HG03139 (cell line): ENCODE measurements around the gene PLCD3.

Source experiments
- ATAC-seq: cut with Tn5 transposase; IDR thresholded peaks from one replicate; pipeline ENCODE4 v1.9.1; 2021; ENCODE audit not compliant: unreplicated experiment

The PLCD3 gene, protein sequence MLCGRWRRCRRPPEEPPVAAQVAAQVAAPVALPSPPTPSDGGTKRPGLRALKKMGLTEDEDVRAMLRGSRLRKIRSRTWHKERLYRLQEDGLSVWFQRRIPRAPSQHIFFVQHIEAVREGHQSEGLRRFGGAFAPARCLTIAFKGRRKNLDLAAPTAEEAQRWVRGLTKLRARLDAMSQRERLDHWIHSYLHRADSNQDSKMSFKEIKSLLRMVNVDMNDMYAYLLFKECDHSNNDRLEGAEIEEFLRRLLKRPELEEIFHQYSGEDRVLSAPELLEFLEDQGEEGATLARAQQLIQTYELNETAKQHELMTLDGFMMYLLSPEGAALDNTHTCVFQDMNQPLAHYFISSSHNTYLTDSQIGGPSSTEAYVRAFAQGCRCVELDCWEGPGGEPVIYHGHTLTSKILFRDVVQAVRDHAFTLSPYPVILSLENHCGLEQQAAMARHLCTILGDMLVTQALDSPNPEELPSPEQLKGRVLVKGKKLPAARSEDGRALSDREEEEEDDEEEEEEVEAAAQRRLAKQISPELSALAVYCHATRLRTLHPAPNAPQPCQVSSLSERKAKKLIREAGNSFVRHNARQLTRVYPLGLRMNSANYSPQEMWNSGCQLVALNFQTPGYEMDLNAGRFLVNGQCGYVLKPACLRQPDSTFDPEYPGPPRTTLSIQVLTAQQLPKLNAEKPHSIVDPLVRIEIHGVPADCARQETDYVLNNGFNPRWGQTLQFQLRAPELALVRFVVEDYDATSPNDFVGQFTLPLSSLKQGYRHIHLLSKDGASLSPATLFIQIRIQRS

DNA sequence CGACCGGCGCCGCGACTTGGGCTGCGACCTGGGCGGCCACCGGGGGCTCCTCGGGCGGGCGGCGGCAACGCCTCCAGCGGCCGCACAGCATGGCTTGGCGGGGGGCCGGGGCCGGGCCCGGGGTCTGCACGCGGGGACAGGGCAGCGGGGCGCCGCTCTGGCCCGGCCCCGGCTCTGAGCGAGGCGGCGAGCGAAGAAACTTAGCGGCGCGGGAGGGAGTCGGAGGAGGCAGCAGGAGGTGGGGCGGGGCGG, at the start of gene PLCD3:
Gene PLCD3, minus strand, starts transcription at position 196 of the 252 bp plus-strand sequence. Its CDS starts 105 bp downstream, at position 91.
- ATAC-seq: no peak

DNA sequence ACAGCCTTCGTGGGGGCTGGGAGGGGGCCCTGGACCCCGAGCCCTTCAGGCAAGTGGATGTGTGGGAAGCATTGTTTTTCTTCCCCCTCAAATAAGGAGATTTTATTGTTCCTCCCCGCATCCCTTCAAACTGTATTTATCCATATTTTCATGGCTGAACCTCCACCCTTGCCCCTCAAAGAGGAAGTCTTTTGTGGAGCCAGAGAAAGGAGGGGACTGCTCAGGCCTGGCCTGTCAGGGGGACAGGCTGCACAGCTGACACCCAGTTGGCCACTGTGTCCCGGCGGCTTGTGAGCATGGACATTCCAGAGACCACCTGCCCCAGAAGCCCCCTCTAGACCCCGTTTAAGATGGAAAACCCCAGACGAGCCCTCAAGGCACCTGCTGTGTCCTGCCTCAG, 45.2 kb upstream of the PLCD3 start:
- no peak for ATAC-seq

DNA sequence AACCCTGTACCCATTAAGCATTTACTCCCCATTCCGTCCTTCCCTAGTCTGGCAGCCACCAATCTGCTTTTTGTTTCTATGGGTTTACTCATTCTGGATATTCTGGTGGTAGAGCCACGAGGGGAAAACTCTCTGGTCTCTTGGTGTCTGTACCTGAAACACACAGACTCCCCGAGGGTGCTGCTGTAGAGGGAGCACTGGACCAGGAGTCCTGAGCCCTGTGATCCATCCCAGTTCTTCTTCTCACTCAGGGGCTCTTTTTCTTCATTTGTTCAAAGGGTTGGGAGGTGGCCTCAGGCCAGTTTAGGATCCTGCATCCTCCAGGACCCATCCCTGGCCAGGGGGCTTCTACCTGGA, 43.4 kb upstream of the PLCD3 start:
- ATAC-seq: no peak

DNA sequence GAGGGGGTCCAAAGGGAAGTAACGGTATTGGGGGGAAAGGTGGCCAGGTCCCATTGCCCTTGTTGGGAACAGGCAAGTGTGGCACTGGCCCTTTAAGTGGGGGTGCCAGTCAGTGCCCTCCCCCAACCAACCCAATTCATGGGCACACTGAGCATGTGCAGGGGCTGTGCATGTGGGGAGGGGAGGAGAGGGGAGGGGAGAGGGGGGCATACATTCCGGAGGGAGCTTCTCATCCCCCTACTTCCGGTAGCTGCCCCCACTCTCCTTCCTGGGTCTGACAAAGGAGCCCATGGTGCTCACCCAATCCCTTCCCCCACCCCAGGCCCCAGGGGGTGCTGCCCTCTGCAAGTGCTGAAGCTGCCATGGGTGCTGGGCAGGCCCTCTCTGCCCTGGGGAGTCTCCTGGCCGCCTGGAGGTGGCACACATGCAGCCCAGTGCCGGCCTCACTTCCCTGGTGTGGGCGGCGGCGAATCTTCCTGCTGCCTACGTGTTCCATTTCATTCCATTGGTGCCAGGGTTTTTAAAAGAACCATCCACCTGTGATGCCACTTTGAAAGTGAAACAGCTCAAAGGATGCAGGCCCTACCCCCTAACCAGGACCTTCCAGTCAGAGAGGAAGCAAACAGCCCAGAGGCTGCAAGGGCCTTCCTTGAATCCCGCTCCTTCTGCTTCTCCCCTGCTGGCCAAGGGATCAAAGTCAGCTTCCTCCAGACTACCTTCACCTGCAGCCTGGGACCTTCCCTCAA, 40.4 kb upstream of the PLCD3 start:
- no peak for ATAC-seq

DNA sequence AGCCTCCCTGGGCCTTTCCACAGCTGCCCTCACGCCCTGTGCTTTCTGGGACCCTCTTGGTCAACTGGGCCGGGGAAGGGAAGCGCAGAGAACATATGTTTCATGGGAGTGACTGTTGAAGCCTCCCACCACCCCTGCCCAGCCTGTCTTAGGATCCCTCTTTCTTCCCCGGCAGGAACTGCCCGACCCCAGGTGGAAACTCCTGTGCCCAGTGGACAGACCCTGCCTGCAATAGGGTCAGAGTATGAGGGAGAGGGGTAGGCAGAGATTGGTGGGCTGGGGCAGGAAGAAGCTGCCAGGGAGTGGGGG, 39.9 kb upstream of the PLCD3 start:
- ATAC-seq: no peak

DNA sequence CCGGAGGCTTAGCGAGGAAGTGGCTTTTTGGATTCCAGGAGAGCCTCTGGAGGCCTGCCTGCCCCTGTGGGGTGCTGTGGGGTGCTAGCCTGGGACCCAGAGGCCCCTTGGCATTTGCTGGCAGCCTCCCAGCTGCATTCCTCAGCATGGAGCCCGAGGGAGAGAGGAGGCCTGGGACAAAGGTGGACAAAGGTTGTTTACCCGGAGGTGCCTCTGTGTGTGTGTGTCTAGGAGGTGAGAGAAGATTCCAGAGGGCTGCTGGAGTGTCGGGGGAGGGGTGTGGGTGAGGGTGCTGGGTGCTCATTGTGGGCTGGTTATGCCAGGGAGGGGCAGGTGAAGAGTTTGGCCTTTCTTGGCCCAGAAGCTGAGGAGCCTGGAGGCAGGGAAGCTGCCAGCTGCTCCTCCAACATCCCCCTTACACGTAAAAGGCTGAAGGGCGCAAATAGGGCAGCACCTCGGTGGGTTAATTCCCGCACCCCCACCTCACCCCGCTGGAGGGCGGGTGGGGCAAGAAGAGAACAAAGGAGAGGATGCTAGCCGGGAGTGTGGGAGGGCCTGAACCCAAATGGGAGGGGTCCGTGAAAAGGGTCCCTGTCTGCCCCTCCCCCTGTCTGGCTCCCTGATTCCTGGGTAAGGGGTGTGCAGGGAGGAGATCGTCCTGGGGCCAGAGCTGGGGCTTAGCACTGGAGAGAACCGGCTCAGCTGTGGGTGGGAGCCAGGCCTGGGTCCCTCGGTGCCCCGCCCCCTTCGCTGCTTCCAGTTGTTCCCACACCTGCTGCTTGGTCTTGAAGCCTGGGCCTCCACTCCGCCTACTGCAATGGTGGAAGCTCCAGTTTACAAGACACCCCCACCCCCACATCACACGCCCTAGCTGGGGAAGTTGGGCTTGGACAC, 39.3 kb upstream of the PLCD3 start:
- ATAC-seq: no peak

DNA sequence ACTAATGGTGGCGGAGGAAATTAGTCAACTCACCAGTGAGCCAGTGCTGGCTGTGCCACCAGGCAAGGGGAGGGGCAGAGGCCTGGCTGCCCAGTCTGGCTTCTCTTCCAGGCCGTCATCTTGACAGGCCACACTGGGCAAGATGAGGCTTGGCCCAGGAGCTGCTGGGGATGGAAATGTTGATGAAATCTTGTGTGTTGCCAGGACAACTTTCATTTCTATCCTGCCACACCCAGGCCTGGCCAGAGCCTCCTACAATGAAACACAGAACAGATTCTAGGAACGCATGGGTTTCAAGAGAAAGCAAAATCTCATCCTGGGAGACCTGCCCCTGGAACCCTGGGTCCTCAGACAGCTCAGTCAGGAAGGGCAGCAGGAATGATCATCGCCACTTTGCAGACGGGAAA, 38.6 kb upstream of the PLCD3 start:
- ATAC-seq: no peak

DNA sequence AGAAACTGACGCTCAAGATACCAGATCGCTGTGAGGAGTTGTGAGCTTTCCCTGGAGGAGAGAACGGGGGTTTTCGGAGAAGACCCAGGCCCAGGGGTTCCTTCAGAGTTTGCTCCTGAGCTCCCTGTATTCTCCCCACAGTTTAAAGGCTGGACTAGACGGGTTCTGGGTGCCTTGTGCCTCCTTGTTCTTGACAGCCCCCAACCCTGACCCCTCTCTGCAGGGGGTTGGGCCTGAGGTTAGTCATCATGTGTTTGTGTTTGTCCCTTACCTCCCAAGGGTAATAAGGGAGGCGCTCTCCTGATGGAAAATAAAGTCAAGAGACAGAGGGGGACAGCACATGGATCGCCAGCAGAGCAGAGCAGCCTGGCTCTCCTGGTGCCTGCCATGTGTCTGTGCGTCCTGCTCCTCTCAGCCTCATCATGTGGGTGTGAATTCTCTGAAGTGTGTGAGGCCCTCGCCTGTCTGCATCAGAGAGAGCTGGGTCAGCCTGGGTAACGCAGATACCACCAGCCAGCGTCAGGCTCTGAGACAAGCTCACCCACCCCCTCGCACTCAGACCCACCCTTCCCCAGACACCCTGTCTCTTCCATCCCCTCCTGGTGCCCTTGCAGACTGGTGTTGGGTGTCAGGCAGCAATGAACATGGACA, 38.1 kb upstream of the PLCD3 start:
- no peak for ATAC-seq

DNA sequence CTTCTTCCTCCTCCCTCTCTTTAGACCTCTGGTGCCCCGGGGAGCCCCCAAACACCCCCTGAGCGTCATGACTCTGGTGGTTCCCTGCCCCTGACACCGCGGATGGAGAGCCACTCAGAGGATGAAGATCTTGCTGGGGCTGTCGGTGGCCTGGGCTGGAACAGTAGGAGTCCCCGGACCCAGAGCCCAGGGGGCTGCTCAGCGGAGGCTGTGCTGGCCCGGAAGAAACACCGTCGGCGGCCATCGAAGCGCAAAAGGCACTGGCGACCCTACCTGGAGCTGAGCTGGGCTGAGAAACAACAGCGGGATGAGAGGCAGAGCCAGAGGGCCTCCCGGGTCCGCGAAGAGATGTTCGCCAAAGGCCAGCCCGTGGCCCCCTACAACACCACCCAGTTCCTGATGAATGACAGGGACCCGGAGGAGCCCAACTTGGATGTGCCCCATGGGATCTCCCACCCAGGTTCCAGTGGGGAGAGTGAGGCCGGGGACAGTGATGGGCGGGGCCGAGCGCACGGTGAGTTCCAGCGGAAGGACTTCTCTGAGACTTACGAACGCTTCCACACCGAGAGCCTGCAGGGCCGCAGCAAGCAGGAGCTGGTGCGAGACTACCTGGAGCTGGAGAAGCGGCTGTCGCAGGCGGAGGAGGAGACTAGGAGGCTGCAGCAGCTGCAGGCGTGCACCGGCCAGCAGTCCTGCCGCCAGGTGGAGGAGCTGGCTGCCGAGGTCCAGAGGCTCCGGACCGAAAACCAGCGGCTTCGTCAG, 36.9 kb upstream of the PLCD3 start:
- no peak for ATAC-seq

DNA sequence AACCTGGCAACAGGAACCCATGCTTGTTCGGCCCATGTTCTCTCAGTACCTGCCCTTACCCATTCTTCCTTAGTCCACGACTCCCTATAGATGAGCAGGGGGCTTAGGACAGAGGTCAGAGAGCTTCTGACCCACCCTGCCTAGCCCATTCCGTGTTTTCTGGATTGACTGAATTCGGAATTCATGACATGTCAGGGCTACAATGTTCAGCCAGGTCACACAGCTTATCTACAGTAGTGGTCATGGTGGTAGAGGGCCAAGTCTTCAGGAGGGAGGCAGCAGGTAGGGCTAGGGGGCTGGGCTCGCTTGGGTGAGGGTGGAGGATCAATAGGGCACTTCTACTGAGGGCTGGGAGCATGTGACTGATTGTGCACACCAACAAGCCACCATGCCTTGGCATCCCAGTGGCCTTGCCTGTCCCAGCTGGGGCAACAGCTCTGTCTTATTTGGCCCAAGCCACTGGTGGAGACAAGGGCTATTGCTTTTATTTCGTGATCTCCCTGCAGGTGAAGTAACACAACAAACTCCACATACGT, 32.5 kb upstream of the PLCD3 start:
- no peak for ATAC-seq

DNA sequence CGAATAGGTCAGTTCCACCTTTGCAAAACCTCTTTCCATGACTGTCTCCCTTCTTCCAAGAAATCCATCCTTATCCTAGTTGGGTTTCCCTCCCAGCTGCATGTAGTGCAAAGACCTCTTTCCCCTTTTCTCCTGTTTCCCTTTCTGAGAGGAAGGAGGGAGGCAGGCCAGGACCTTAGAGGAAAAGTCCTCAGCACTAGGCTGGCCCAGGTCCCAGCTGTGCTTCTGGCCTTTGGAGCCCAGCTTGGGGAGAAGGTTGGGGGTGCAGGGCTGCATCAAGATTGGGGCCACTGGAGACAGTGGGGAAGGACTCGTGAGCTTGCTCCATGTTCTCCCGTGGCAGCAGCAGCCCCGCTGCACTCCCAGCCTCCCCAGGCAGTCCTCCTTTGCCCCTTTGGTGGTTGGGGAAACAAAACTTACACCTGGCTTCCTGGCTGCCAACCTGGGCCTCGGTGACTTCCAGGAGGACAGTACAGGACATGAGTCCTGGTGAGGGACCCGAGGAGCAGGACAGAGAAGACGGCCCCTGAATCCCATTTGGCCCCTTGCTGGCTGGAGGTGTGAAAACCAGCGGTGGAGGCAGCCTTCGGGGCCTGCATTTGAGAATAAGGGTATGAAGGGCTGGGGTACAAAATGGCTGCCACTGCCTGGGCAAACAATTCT, 29.8 kb upstream of the PLCD3 start:
- no peak for ATAC-seq

DNA sequence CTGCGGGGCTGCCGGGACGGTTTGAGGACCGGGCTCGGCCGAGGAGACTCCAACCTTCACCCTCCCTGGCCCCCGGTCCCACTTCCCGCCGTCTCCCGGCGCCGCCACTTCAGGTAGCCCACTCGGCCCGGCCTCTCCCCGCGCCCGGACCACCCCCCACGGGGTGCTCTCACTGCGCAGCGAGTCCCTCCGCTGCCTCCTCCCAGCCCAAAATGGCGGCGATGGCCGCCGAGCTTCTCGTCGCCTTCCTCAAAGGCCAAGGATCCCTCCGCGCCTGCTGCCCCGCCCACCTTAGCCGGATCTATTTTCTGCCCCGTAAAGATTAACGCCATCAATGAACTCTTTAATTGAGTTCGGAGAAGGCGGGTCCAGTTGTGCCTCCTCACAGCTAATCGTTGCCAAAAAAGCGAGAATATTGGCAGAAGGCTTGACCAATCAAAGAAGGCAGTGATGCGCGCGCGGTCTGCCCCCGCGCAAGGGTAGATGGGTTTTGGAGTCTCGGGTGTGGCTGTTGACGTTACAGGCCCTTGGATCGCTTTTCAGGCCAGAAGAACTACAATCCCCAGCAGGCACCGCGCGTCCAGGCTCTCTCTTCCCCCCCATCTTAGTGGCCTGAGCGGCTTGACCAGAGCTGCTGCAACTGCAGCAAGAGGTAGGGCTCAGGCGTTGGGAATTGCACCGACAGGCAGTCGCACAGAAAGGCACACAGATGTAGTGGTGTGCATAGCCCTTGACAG, 29.1 kb upstream of the PLCD3 start, which contains the start of gene HEXIM2:
Gene HEXIM2, plus strand, starts transcription at position 588 of the 737 bp plus-strand sequence. CDS start 919 bp downstream, outside the sequence.
- ATAC-seq: peak; percentile 86

DNA sequence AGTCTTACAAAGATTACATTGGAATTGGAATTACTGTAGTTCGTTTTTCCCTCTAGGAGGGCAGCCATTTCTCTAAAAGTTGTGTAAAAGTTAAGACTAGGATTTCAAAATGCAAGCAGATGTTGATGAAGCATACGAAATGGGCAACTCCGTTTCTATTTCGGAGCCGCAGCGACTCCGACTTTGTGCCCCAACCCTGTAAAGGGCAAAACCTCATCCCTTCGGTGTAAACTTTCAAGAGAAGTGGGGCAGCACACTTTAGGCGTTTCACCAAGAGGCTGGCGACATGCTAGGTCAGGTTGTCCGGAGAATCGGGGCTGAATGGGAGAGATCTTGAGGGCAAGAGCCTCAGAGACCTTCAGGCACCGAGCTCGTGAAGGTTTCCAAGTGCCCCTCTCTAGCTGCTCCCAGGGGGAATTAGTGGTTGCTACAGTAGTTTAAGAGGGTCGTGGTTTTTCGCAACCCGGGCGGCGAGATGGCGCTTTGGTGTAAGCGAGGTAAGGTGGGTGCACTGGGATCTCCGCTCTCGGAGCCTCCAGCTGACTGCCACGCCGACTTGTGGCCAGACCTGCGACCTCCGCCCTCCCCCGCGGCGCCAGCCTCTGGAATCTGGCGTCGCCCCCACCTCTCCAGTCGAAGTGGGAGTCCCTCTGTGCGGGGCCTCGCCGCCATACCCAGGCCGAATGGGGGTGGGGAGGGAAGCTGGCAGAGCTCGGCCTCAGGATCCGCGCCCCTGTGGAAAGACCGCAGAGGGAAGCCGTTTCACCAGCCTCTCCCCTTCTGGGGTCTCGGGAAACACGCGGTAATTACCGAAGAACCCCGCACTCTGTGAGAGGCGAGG, 28.4 kb upstream of the PLCD3 start:
- ATAC-seq: peak; percentile 11

DNA sequence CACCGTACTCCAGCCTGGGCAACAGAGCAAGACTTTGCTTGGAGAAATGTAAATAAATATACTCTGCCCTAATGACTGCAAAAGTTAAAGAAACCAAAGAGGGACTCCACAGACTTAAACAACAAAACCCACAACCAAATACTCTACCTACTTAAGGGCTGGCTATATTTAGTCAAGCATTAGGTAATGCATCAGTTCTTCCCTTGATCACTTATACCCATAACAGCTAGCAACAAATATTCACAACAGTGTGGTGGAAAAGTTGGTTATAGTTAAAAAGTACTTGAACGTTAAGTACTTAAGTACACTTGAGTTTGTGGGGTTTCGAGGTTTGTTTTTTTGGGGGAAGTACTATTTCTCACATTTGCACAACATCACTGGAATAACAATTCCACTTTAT, 23.9 kb upstream of the PLCD3 start:
- no peak for ATAC-seq

DNA sequence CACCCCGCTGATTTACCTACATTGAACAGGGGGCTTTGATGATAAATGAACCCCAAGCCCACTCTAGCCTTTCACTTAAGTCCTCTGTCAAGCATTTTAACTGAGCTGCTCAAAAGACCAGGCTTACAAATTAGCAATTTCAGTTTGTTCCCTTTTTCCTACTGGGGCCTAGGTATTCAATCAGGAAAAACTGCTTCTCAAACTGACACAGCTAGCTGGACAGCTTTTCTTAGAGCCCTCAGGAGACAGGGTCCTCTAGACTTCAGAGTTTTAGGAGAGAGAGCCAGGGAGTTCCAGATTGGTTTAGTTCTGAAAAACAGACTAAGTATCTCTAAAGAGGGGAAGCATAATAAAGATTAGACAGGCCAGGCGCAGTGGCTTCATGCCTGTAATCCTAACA, 23.2 kb upstream of the PLCD3 start:
- ATAC-seq: no peak

DNA sequence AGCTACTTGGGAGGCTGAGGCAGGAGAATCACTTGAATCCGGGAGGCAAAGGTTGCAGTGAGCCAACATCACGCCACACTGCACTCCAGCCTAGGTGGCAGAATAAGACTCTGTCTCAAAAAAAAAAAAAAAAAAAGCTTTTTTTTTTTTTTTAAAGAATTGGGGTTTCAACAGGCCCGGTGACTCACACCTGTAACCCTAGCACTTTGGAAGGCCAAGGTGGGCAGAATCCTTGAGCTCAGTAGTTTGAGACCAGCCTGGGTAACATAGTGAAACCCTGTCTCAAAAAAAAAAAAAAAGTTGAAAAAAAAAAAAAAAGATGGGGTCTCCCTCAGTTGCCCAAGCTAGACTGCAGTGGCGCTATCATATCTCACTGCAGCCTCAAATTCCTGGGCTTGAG, 22.7 kb upstream of the PLCD3 start:
- ATAC-seq: no peak
